A172 (cell line): ENCODE data around the gene PRKRIP1. TPM values are rescaled to one million over a fixed set of nuclear protein-coding genes. Genes with fewer than 3 reads are reported as not detected.
A peak's percentile ranks its signal among the peaks of the same experiment; 100 is the strongest.
"Not testable (repeated sequence)": the region's sequence is repeated elsewhere in the genome, so short reads cannot be mapped to it uniquely, and the experiment has no call there.

ENCODE experiments used
- DNase-seq: peaks from one replicate; pipeline ENCODE4 v3.0.0-alpha.2; 2015; ENCODE audit warnings: low spot score
- total RNA-seq: library from RNA; depleted of rRNA; stranded (reverse); fragments of >200 nt; shearing (Covaris generic); gene quantifications from 2 replicates; pipeline ENCODE4 v1.2.3, GENCODE V29; 2014

PRKRIP1 gene
- total RNA-seq, 1 experiment from 2014 or later: 33.5 TPM

DNA sequence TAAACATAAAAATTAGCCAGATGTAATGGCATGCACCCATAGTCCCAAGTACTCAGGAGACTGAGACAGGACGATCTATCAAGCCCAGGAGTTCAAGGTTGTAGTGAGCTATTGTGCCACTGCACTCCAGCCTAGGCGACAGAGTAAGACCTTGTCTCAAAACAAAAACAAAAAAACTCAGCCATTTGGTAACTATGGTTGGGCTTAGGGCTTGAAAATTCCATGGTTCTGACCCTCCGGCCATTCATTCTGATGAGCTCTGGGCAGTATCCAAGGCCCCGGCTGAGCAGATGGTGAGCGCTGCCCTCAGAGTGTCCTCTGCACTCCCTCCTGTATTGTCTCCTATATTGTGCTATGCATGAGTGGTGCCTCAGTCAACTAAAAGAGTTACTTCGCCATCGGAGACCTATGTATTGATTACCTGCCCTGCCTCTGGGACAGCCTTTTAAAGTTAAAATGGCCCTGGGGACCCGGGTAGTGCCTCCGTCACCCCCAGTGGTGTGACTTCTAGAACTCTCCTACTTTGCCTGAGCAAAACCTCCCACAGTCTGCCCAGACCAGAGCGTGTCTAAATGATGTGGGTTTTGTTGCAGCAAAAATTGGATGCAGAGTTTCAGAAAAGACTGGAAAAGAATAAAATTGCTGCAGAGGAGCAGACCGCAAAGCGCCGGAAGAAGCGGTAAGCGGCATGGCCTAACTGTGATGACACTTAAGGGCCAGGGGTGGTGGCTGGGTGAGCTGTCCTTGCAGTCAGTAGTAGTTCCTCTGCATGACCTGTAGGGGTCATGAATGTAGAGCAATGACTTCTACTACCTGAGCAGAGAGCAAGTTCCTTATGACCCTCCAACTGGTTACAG is 8.1 kb downstream of the PRKRIP1 start:
- peak; percentile 74 for DNase-seq

GRCh38 chr7:102404862-102405188 is 8.7 kb downstream of the PRKRIP1 start:
- DNase-seq: not testable (repeated sequence)

DNA sequence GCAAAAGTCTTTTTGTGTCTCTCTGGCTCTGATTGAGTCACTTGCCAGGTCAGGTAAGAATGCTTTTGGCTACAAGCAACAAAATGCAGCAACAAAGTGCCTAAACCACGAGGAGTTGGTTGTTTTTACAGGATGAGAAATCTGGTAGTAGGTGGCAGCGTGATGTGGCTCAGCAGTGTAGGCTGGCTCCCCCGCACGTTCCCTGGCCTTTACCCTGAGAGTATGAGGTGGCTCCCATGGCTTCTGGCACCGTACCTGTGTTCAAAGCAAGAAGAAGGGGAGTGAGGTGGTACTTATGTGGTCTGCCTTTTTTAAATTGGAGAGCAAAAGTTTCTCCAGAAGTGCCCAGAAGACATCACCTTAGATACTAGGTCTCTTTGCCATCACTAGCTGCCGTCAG is 11.7 kb downstream of the PRKRIP1 start:
- no peak for DNase-seq

GRCh38 chr7:102408530-102408929 is 12.4 kb downstream of the PRKRIP1 start:
- not testable (repeated sequence) for DNase-seq

GRCh38 chr7:102409340-102409739 is 13.2 kb downstream of the PRKRIP1 start:
- no peak for DNase-seq

GRCh38 chr7:102410123-102410522 is 14.0 kb downstream of the PRKRIP1 start:
- DNase-seq: no peak

GRCh38 chr7:102410918-102411317 is 14.8 kb downstream of the PRKRIP1 start:
- DNase-seq: no peak

- DNase-seq: no peak
These were observed 16.4 kb downstream of the PRKRIP1 start for GRCh38 chr7:102412548-102412947.

DNA sequence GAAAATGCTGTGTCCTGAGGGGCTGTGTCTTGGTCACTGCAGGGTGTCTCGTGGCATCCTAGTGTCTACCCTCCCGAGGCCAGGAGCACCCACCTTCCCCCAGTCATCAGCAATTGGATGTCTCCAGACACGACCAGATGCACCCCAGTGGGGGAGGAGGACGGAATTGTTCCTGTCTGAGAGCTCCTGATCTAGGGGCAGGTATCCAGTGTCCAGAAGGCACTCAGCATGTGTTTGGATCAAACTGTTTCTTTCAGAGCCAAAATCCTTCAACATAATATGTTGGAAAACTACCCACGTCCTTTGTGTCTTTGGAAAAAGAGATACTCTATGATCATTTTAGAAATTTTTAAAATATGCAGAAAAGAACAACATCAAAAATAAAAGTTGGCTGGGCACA is 16.9 kb downstream of the PRKRIP1 start:
- no peak for DNase-seq

- DNase-seq: no peak
These were observed 17.4 kb downstream of the PRKRIP1 start for GRCh38 chr7:102413611-102414010.

DNA sequence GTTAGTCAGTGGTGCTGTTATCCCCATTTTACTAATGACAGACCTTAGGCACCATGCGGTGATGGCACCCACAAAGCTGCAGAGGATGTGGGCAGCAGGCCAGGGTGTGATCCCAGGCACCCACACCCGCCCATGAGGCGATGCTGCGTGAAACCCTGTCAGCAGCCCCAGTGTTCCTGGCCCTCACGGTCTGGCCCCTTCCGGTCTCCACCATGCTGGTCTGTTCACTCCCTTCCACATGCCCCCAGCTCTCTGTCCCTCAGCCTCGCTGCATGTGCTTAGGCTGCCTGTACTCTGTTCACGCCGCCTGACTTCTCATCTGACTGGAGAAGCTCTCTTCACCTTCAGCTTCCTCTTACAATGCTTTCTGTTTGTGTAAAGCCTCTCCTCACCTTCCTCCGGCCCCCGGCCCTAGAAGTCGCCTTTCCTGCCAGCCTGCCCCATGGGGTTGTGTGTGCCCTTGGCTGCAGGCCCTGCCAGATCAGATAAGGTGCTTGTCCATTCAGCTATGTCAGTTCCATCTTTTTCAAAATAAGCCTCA is 19.6 kb downstream of the PRKRIP1 start:
- no peak for DNase-seq

DNA sequence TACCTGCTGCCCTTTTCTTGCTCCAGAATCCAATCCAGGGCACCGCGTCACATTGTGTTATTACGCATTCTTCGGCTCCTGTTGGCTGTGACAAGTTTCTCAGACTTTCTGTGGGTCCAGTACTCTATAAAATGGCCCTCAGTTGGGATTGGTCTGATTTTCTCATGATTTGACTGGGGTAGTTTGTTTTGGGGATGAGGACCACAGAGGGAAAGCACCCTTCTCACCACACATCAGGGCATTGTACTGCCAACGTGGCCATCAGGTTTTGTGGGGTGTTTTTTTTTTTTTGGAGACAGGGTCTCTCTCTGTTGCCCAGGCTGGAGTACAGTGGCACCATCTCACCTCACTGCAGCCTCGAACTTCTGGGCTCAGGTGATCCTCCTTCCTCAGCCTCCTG is 20.2 kb downstream of the PRKRIP1 start:
- no peak for DNase-seq

DNA sequence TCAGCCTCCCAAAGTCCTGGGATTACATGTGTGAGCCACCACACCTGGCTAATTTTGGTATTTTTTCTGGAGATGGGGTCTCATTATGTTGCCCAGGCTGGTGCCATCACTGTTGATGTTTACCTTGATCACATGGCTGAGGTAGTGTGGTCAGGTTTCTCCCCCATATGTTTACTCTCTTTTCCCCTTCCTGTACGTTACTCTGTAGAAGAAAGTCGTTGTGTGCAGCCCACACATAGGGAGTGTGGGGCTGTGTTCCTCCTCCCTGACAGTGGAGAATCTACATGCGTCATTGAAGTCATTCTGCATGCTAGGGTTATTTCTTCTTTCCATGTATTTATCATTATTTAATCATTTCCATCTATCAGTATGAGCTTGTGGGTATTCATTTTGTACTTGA is 20.9 kb downstream of the PRKRIP1 start:
- no peak for DNase-seq

DNA sequence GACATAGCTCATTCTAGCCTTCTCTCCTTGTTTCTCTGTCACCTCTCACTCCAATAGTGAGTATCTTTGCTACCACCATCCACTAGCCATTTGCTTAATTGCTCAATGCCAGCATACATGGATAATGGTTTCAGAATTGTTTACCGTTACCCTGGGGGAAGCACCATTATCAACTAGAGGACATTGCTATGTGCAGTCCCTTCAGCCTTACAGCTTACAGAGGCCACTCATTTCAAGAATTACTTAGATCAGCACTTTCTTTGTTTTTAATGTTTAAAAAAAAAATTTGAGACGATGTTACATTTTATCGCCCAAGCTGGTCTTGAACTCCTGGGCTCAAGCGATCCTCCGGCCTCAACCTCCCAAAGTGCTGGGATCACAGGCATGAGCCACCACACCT is 22.4 kb downstream of the PRKRIP1 start:
- no peak for DNase-seq

DNA sequence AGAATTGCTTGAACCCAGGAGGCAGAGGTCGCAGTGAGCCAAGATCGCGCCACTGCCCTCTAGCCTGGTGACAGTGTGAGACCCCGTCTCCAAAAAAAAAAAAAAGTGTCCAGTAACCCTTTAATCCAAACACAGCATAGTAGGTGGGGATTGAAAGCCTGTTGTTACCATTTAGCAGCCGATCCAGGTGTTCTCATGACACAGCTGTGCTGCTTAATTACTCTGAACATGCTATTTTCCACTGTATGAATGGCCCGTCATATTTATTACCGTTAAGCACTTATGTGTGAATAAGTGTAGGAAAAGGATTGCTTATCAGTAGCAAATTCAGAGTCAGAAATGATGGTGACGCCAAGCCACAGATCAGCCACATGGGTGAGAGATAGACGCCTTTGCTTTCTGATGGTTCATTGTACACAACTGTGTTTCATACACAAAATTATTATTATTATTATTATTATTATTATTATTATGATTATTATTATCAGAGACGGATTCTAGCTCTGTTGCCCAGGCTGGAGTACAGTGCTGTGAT is 25.6 kb downstream of the PRKRIP1 start:
- no peak for DNase-seq

GRCh38 chr7:102424129-102424551 is 28.0 kb downstream of the PRKRIP1 start:
- no peak for DNase-seq

GRCh38 chr7:102424787-102425218 is 28.6 kb downstream of the PRKRIP1 start:
- DNase-seq: no peak

DNA sequence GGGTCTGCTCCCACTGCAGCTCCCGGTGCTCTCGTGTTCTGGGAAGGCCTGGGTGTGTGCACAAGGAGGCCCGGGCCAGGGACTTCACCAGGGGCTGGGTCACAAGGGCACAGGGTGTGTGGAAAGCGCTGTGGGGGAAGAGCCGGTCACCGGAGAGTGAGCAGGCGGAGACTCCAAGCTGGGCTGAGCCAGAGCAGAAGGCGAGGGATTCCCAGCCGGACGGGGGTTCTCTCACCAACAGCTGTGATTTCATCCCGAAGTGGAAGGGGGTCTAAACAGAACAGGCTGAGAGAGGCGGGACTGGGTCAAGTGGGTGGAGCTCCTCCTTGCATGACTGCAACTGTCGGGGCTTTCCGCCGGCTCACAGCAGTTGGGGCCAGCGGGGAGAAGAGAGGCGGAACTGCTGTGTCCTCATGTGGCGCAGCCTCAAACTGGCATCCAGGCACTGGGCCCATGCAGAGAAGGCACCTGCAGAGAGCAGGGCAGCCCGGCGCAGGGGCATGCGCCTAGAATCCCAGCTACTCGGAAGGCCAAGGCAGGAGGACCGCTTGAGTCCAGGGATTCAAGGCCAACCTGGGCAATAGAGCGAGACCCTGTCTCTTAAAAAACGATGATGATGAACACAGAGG is 29.6 kb downstream of the PRKRIP1 start:
- no peak for DNase-seq

DNA sequence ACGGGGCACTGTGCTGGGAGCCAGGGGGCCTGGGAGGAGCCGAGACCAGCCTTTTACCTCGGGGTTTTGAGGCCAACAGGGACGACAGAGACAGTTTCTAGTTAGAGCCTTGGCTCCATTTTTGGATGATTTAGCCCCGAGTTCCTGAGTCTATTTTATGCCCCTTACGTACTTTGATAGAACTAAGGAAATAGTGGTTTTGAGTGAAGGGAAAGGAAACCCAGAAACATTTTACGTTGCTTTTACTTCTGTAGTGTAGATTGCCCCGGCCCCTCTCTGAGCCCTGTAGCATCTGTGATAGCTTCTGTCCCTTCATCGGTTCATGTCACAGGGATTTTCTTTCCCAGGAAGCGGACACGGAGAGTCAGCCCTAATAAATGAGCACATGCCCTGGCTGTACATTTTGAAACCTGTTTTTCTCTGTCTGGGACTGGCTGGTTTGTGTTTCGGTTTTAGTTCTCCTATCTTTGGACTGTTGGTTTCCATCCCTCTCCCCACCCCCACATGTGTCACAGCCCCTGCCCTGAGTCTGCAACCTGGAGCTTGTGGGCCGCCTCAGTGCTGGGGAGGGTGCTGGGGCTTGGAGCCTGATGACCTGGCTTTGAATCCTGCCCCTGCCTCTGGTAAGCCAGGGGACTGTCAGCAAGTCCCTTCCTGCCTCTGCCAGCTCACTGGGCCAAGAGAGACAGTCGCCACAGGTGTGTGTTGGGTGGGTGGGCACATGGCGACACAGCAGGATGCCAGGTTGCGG is 30.3 kb downstream of the PRKRIP1 start:
- no peak for DNase-seq

- no peak for DNase-seq
These were observed 30.8 kb downstream of the PRKRIP1 start for GRCh38 chr7:102427019-102427405.

GRCh38 chr7:102429141-102429899 is 33.2 kb downstream of the PRKRIP1 start:
- DNase-seq: no peak
